Measurements from ENCODE around the gene SPEG. TPM values are rescaled to one million over a fixed set of nuclear protein-coding genes. Genes with fewer than 3 reads are reported as not detected.

Gene SPEG
- total RNA-seq, 1 experiment from 2014 or later: 55.3 TPM

GRCh38 chr2:219502618-219503017, 68.0 kb downstream of the SPEG start:
- Mint-ChIP-seq H3K9me3 (no peaks in the 10 kb centered on the region), H3K4me1 (peaks cover 60% of the 10 kb centered on the region), H3K4me3 (no peak overlapping the region), H3K27me3 (ENCODE audit: low read depth) (peaks cover 9% of the 10 kb centered on the region), H3K27ac (no peak overlapping the region), H3K36me3 (peaks cover 14% of the 10 kb centered on the region)
- ATAC-seq: no peak
- POLR2A ChIA-PET: no interaction called here
- DNase-seq (ENCODE audit: low spot score): no peak
- TF ChIP-seq NFYB (CRISPR knock-in tag; conservative IDR thresholded peaks at IDR 0.05; ENCODE audit: low read depth): no peak
- no peak for TF ChIP-seq ARID4B (CRISPR knock-in tag; IDR thresholded peaks at IDR 0.05; ENCODE audit: borderline replicate concordance)
- no peak for TF ChIP-seq HMGA2 (CRISPR knock-in tag; IDR thresholded peaks at IDR 0.05)
- no peak for TF ChIP-seq NFE2L1 (CRISPR knock-in tag; IDR thresholded peaks at IDR 0.05)
- TF ChIP-seq AR (CRISPR knock-in tag; IDR thresholded peaks at IDR 0.05): no peak
- TF ChIP-seq EMX1 (CRISPR knock-in tag; IDR thresholded peaks at IDR 0.05): no peak
- TF ChIP-seq TEAD1 (CRISPR knock-in tag; IDR thresholded peaks at IDR 0.05): no peak
- TF ChIP-seq IRF2 (CRISPR knock-in tag; IDR thresholded peaks at IDR 0.05; ENCODE audit: borderline replicate concordance, low read depth): no peak
- no peak for TF ChIP-seq RELA (CRISPR knock-in tag; IDR thresholded peaks at IDR 0.05; ENCODE audit: borderline replicate concordance)
- no peak for TF ChIP-seq ZNF317 (CRISPR knock-in tag; IDR thresholded peaks at IDR 0.05; ENCODE audit: borderline replicate concordance, low read depth)
- TF ChIP-seq FOXJ3 (CRISPR knock-in tag; IDR thresholded peaks at IDR 0.05; ENCODE audit: borderline replicate concordance): no peak
- no peak for TF ChIP-seq ZNF219 (CRISPR knock-in tag; IDR thresholded peaks at IDR 0.05; ENCODE audit: borderline replicate concordance)
- CTCF ChIA-PET: interaction anchor here (1.4 to 35.9 kb wide), 2 partner anchors 23 to 27 kb away, joined by 4 to 2316 read pairs; partner anchors contain the start of genes ASIC4, CHPF and TMEM198

- POLR2A ChIA-PET: no interaction called here
These were observed 70.9 kb downstream of the SPEG start for GRCh38 chr2:219505585-219505984.

More at GRCh38 chr2:219505585-219505984, 70.9 kb downstream of the SPEG start:
- ATAC-seq: no peak
- no peak for DNase-seq (ENCODE audit: low spot score)
- Mint-ChIP-seq H3K9me3 (no peaks in the 10 kb centered on the region), H3K4me3 (no peak overlapping the region), H3K27me3 (ENCODE audit: low read depth) (peaks cover 4% of the 10 kb centered on the region), H3K4me1 (peaks cover 63% of the 10 kb centered on the region), H3K27ac (no peak overlapping the region), H3K36me3 (peaks cover 14% of the 10 kb centered on the region)
- TF ChIP-seq CDX4 (CRISPR knock-in tag; IDR thresholded peaks at IDR 0.05; ENCODE audit: borderline replicate concordance) (no peak), AR (CRISPR knock-in tag; IDR thresholded peaks at IDR 0.05) (no peak)
- CTCF ChIA-PET: interaction anchor here (4.2 to 41.3 kb wide), 4 partner anchors 14 to 102 kb away, joined by 24 to 2316 read pairs (median 179); partner anchors contain the start of gene GMPPA
